ENCODE measurements around the gene ST3GAL3.
"Not testable (repeated sequence)": the region's sequence is repeated elsewhere in the genome, so short reads cannot be mapped to it uniquely, and the experiment has no call there.

ST3GAL3 gene

DNA sequence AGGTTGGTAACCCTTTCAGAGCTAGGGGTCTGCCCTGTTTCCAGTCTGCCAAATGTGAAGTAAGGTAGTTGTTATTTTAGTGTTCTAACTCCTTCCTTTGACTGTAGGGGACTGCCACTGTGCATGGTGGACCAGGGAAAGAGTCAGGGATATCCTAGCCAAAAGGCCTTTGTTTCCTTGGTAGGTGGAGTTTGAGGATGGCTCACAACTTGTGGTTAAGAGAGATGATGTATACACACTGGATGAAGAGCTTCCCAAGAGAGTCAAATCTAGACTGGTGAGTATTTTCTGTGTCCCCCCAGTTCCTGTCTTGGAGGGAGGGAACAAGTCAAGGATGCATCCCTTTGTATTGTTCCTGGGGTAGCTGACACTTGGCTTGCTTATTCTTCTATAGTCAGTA, 3.5 kb upstream of the ST3GAL3 start:
- DNase-seq: no peak

- DNase-seq: no peak
Observed at GRCh38 chr1:43704838-43705237, 2.5 kb upstream of the ST3GAL3 start.

DNA sequence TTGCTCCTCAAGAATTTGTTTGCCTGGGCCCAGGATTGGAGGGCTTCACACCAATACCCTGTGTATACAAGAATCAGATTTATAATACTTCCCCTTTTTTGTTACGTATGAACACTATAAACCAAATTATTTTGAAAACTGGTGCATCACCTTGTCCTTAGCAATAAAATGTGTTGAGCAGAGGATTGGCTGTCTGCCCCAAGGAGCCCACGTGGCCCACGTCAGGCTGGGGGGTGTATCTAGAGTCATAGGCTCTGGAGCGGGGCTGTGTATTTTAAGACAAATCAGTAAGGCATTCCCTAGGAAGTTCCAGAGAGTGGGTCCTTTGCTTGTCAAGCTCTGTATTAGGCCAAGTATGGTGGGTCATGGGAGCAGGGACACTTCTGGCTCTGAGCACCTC, 2.0 kb upstream of the ST3GAL3 start:
- DNase-seq: no peak

DNA sequence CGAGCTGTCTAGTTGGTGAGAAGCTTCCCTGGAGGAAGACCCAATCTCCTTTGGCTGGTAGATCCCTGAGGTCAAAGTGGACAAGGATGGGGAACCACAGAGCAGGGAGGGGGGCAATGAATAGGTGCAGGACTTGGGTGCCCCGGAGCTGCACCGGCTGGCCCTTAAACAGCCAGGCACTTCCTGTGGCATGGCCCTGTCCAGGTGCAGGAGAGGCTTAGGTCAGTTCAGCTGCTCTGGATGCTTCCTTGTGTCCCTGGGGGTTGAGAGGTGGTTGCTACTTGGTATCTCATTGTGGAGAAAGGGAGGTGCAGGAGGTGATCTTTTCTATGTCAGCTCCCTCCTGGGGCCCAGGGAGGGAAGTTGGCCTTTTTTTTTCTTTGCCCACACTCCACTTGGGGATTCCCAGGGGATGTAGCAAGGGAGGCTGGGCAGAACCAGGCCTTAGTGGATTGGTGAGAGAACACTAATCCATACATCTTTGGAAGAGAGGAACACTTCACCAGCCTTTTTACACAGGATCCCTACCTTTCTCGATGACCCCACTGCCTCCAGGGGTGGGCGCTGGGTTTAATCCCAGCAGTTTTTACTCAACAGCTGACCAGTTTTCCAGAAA, 1.2 kb upstream of the ST3GAL3 start:
- DNase-seq: peak in 1 of 2 donors; percentile 9

GRCh38 chr1:43706598-43707189, 642 bp upstream of the ST3GAL3 start:
- no peak for DNase-seq

GRCh38 chr1:43708002-43708410, 670 bp downstream of the ST3GAL3 start:
- DNase-seq: no peak

DNA sequence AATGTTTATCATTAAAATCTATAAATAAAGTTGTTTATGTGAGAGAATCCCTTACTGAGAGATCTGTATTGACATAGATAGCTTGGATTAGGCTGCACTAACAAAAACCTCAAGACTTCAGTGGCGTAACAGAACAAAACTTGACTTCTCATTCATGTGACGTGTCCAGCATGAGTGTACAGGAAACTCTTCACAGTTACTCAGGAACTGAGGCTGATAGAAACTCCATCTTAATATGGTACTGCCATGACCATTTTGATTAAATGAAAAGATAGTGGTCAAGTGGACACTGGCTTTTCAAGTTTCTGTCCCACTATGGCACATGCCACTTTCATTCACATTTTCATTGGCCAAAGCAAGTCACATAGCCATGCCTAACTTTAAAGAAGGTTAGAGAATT, 3.7 kb downstream of the ST3GAL3 start:
- peak; percentile 56 to 59 for DNase-seq

GRCh38 chr1:43711524-43712386, 4.4 kb downstream of the ST3GAL3 start:
- no peak for DNase-seq

DNA sequence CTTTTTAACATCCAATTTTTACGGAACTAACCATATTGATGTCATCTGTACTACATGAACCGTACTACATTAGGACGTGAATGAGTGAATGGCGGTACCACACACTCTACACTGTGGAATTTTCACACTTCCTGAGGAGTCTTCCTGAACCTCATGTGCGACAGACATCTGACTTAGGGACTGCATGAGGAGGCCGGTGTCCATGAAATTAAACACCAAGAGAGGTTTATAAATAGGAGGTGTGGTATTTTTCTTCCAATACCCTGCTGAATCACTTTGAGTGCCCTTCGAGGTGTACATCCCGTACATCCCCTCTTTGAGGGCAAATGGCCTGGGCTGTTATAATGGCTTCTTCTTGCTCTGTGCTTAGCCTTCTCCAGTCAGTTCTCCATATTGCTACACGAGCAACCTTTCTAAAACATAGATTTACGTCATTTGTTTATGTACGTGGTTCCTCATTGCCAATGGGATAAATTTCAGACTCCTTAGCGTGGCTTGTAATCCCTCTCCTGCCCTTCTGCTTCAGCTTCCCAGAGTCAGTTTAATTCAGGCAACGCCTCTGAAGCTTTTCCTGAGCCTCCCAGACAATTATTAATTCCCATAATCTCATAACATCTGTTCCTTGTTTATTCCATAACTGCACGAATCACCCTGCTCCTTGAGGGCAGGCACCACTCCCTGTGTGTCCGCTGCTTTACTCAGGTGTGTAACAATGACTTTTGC, 9.4 kb downstream of the ST3GAL3 start:
- DNase-seq: no peak

GRCh38 chr1:43719063-43719462, 11.7 kb downstream of the ST3GAL3 start:
- no peak for DNase-seq

DNA sequence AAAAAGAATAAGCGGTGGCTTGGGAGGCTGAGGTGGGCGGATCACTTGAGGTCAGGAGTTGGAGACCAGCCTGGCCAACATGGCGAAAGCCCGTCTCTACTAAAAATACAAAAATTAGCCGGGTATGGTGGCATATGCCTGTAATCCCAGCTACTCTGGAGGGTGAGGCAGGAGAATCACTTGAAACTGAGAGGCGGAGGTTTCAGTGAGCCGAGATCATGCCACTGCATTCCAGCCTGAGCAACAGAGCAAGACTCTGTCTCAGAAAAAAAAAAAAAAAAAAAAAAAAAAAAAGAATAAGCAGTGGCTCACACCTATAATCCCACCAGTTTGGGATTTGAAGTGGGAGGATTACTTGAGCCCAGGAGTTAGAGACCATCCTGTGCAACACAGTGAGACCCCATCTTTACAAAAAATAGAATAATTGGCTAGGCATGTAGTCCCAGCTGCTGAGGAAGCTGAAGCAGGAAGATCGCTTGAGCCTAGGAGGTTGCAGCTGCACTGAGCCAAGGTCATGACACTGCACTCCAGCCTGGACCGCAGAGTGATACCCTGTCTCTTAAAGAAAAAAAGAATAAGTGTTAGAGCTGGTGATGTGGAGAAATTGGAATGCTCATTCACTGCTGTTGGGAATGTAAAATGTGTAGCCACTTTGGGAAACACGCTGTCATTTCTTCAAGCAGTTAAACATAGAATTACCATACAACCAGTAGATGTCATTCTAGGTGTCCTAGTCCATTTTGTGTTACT, 12.5 kb downstream of the ST3GAL3 start:
- DNase-seq: not testable (repeated sequence)

DNA sequence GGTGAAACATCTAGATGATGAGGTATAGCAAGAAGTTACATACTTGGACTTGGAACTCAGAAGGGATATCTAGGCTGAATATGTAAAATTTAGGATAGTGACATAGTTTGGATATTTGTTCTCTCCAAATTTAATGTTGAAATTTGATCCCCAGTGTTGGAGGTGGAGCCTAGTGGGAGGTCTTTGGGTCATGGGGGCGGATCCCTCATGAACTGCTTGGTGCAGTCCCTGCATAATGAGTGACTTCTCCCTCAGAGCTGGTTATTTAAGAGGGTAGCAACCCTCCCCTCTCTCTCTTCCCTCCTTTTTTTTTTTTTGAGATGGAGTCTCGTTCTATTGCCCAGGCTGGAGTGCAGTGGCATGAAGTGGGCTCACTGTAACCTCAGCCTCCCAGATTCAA, 15.5 kb downstream of the ST3GAL3 start:
- no peak for DNase-seq

DNA sequence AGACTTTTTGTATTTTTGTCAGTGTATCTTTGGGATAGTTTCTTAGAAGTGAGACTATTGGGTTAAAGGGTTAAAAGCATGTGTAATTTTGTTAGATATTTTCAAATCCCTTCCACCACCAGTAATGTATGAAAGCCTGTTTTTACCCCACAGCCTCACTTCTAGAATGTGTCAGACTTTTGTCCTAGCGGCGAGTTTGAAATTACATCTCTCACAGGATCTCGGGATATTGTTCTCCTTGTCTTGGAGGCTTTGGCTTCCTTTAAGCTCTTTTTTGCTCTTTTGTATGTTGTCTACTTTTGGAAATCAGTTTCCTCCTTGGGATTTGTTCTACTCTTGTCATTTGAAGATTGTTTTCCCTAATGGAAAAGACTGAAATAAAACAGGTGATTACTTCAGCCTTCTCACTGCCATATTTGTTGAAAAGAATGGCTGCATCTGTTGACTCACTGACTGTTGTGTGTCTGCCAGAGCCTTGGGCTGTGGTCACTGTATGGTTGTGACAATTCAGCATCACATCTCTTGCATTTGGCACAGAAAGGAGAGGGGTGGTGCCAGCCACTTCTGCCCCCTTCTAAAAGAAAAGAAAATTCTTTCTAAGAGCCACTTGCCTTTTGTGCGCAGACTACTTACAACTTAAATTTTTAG, 22.6 kb downstream of the ST3GAL3 start:
- DNase-seq: no peak

DNA sequence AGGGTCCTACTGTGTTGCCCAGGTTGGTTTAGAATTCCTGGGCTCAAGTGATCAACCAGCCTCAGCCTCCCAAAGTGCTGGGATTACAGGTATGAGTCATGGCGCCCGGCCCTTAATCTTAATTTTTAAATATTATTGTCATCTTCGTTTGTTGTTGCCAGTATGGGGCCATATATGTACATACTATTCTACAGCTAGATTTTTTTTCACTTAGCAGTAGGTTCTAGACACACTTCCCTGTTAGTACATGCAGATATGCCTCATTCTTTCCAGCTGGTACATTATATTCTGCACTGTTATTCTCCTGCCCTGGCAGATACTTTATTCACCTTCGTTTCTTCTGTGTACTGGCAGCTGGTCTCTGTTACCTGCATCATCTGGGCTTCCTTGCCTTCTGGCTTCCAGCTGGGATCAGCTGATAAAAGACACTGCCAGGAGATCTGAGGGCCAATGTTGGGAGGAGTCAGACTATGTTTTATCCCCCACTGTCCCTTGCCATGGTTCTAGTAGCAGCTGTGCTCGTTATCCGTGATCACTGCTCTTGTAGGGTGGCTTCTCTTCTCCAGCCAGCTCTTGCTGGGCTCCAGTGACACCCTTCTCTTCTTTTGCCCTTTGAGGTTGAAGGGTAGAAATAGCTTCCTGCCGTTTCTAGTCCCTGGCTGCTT, 24.7 kb downstream of the ST3GAL3 start:
- no peak for DNase-seq

DNA sequence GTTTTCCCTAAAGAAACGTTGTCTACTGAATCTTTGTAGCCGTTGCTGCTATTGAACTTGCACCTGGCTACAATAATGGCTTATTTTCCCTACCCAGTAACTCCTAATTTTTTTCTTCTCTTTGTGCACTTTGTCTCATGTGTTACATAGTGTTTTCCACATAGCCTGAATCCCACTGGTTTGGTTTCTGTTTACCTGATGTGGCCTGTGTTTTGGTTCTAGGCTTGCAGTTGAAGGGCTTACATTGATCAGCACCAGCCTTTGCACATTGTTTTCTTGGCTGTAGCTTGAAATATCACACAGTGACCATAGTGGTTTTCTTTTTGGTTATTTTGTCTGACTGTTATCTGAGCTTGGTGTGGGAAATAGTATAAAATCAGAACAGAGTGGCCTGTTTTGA, 29.5 kb downstream of the ST3GAL3 start:
- no peak for DNase-seq

GRCh38 chr1:43742026-43742425, 34.7 kb downstream of the ST3GAL3 start:
- no peak for DNase-seq

- no peak for DNase-seq
Observed at GRCh38 chr1:43743206-43743605, 35.9 kb downstream of the ST3GAL3 start.

GRCh38 chr1:43747736-43748135, 40.4 kb downstream of the ST3GAL3 start:
- no peak for DNase-seq

- DNase-seq: no peak
Observed at GRCh38 chr1:43750083-43750482, 42.7 kb downstream of the ST3GAL3 start.

GRCh38 chr1:43753422-43753821, 46.1 kb downstream of the ST3GAL3 start:
- no peak for DNase-seq

DNA sequence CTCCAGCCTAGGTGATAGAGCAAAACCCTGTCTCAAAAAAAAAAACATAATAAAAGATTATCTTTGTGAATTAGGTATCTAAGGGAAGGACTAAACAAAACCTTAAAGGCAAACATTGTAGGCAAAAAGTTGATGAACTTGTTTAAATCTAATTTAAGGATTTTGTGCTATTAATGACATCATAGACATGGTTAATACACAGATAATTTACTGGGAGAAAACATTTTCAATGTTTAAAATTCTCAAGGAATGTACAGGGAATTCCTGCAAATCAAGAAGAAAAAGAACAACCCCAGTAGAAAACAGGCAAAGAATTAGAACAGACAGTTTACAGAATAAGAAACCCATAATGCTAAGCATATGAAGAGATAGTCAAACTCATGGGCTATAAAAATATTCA, 47.6 kb downstream of the ST3GAL3 start:
- DNase-seq: no peak

Measured in inflammatory macrophage (primary cell).